Karpas-422 (cell line): ENCODE measurements around the gene GPC5. TPM values are rescaled to one million over a fixed set of nuclear protein-coding genes. Genes with fewer than 3 reads are reported as not detected.
"Not testable (repeated sequence)": the region's sequence is repeated elsewhere in the genome, so short reads cannot be mapped to it uniquely, and the experiment has no call there.

Experiments used
- DNase-seq: peaks from one replicate; pipeline ENCODE4 v3.0.0-alpha.2; 2015
- H2AFZ ChIP-seq: fragments of 200-600 bp; sonication (generic); 2 replicates; pipeline ENCODE4 v1.6.1; 2014; ENCODE audit warnings: antibody characterized with exemption, low read length, mixed read lengths
- H3K27ac ChIP-seq: fragments of 200-600 bp; sonication (generic); 2 replicates; pipeline ENCODE4 v1.5.1; 2014; ENCODE audit warnings: mild to moderate bottlenecking, low read length, moderate library complexity
- H3K27me3 ChIP-seq: fragments of 200-600 bp; sonication (generic); 2 replicates; pipeline ENCODE4 v1.6.1; 2014; ENCODE audit warnings: low read length, mixed read lengths
- H3K36me3 ChIP-seq: fragments of 200-600 bp; sonication (generic); 2 replicates; pipeline ENCODE4 v1.6.1; 2014; ENCODE audit warnings: low read length, mixed read lengths; ENCODE audit not compliant: insufficient read depth
- H3K4me1 ChIP-seq: fragments of 200-600 bp; sonication (generic); 2 replicates; pipeline ENCODE4 v1.6.1; 2014; ENCODE audit warnings: mild to moderate bottlenecking, low read length, mixed read lengths
- H3K4me2 ChIP-seq: fragments of 200-600 bp; sonication (generic); 2 replicates; pipeline ENCODE4 v1.6.1; 2014; ENCODE audit warnings: low read length, low read depth, mild to moderate bottlenecking; ENCODE audit not compliant: poor library complexity, severe bottlenecking
- H3K4me3 ChIP-seq: fragments of 200-600 bp; sonication (generic); 2 replicates; pipeline ENCODE4 v1.5.1; 2014; ENCODE audit warnings: mild to moderate bottlenecking, antibody characterized with exemption, low read length, mixed read lengths
- H3K79me2 ChIP-seq: fragments of 200-600 bp; sonication (generic); 2 replicates; pipeline ENCODE4 v1.6.1; 2014; ENCODE audit warnings: mild to moderate bottlenecking, low read length, mixed read lengths
- H3K9ac ChIP-seq: fragments of 200-600 bp; sonication (generic); 2 replicates; pipeline ENCODE4 v1.6.0; 2014; ENCODE audit warnings: low read length
- H3K9me2 ChIP-seq: fragments of 200-600 bp; sonication (generic), shearing (Covaris generic); replicated peaks from 2 replicates; pipeline ENCODE4 v1.6.0; 2014; ENCODE audit warnings: mild to moderate bottlenecking, low read length, moderate library complexity; ENCODE audit not compliant: insufficient read depth
- H3K9me3 ChIP-seq: fragments of 300-700, 200-600 bp; sonication (generic); 2 replicates; pipeline ENCODE4 v1.6.1; 2014; ENCODE audit warnings: low read length, mixed read lengths
- H4K20me1 ChIP-seq: fragments of 200-600 bp; sonication (generic); 2 replicates; pipeline ENCODE4 v1.6.1; 2014; ENCODE audit warnings: mild to moderate bottlenecking, antibody characterized with exemption, low read length, low read depth; ENCODE audit not compliant: insufficient read depth
- total RNA-seq: library from RNA; depleted of rRNA; stranded (reverse); fragments of >200 nt; shearing (Covaris generic); gene quantifications from 2 replicates; pipeline ENCODE4 v1.2.3, GENCODE V29; 2014; ENCODE audit warnings: low replicate concordance

The GPC5 gene
- total RNA-seq, 1 experiment from 2014 or later: not detected

DNA sequence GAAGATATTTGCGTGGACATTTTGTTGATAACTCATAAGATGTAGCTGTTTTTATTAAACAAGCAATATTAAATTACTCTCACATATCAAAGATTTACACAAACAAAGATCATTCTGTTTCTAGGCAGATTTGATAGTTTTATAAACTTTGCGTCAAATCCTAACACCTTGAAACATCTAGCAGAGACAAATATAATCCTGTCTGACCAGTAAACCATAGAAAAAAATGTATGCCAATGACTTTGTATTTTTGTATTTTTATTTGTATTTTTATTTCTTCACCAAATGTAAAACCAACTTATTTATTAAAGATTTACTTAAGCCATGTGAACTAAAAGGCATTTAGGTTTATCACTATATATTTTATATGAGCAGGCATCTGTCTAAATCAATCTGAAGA, 494.6 kb downstream of the GPC5 start:
- H3K27ac ChIP-seq: no peak overlapping the region
- H3K4me1 ChIP-seq: no peaks in the 10 kb centered on the region
- no peaks in the 10 kb centered on the region for H3K79me2 ChIP-seq
- H2AFZ ChIP-seq: no peak overlapping the region
- no peak overlapping the region for H3K4me3 ChIP-seq
- peaks cover 27% of the 10 kb centered on the region for H3K9me3 ChIP-seq
- no peaks in the 10 kb centered on the region for H3K36me3 ChIP-seq
- no peaks in the 10 kb centered on the region for H3K27me3 ChIP-seq
- no peak overlapping the region for H3K4me2 ChIP-seq
- no peak overlapping the region for H3K9ac ChIP-seq
- DNase-seq: no peak
- no peaks in the 10 kb centered on the region for H4K20me1 ChIP-seq
- H3K9me2 ChIP-seq: no peaks in the 10 kb centered on the region

DNA sequence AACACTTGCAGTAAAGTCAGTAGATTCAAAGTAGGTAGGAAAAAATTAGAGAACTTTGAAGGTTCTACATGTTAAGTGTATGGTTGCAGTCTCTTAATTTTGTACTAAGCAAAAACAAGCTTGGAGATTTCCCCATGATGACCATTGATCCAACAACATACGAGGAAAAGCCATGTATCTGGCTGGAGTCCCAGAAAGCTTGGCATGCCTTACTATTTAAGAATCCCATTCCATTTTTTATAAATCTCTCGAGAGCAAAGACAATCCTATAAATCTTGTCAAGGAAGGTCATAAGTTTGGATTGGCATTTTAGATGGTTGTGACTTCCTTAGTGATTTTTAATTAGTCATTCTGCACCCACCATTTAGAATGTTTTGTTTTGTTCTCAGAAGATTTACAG, 495.9 kb downstream of the GPC5 start:
- Histone ChIP-seq H3K4me2 (no peak overlapping the region), H2AFZ (no peak overlapping the region), H3K27me3 (no peaks in the 10 kb centered on the region), H3K79me2 (no peaks in the 10 kb centered on the region), H4K20me1 (no peaks in the 10 kb centered on the region), H3K9me3 (peaks cover 29% of the 10 kb centered on the region), H3K36me3 (no peaks in the 10 kb centered on the region), H3K27ac (no peak overlapping the region), H3K9me2 (no peaks in the 10 kb centered on the region), H3K4me1 (no peaks in the 10 kb centered on the region), H3K9ac (no peak overlapping the region), H3K4me3 (no peak overlapping the region)
- DNase-seq: no peak

DNA sequence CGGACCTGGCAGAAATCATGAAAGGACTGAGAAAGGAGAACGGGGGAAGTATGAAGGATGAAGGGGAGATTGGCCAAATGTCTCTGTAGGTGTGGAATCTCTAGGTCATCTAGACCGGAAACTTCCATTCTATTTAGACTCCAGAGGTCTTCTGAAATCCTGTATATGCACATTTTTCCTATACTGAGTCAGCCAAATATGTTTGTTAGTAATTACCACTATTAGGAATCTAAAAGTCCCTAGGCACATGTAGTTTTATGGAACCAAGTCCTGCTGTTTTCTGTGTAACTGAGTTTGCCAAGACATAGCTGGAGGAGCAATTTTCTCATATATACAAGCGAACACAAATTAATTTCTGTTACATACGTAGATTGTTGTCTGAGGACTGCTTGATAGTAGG, 498.1 kb downstream of the GPC5 start:
- Histone ChIP-seq H3K4me3 (no peak overlapping the region), H3K36me3 (no peaks in the 10 kb centered on the region), H3K4me1 (no peaks in the 10 kb centered on the region), H3K9ac (no peak overlapping the region), H3K79me2 (no peaks in the 10 kb centered on the region), H4K20me1 (no peaks in the 10 kb centered on the region), H3K4me2 (no peak overlapping the region), H2AFZ (no peak overlapping the region), H3K27ac (no peak overlapping the region), H3K9me3 (peaks cover 24% of the 10 kb centered on the region; the same call in 1 of the 2 replicates), H3K27me3 (no peaks in the 10 kb centered on the region), H3K9me2 (no peaks in the 10 kb centered on the region)
- no peak for DNase-seq

DNA sequence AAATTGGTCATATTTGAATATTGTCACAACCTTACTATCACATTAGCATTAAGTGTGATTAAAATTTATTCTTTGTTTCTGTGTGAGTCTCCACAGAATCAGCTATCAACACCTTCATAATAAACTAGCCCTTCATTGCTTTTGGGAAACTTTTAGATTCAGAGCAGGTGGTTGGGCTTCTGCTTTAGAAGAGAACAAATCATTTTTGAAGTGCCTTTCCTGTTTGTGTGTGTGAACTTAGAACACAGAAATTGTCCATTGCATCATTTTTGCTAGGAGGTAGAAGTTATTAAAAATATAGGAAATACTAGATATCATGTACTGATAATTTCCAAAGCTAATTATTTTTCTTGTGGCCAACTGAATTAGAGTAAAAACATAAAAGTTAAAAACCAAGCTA, 500.6 kb downstream of the GPC5 start:
- not testable (repeated sequence) for H3K4me3 ChIP-seq, H3K27me3 ChIP-seq, H3K4me1 ChIP-seq, H3K9me2 ChIP-seq, H4K20me1 ChIP-seq, H3K9ac ChIP-seq, DNase-seq, H3K27ac ChIP-seq, H2AFZ ChIP-seq, H3K79me2 ChIP-seq, H3K4me2 ChIP-seq, H3K36me3 ChIP-seq
- H3K9me3 ChIP-seq: peaks cover 19% of the 10 kb centered on the region; the same call in 1 of the 2 replicates

DNA sequence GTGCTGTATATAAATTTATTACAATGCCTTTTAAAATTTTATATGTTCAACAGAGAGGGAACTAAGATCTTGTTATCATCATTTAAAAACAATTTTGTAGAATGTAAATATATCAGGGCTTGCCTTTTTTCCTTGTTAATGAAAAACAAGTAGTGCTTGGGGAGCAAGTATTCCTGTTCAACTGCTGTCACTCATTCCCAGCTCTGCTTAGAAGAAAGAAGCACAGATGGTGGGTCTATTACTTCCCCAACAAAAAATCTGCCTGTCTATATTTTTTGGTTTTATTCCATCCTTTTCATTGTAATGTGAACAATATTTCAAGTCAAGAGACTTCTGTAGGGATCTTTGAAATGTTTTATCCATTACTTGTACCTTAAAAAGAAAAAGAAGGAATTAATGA, 503.9 kb downstream of the GPC5 start:
- H3K36me3 ChIP-seq: no peaks in the 10 kb centered on the region
- H3K4me3 ChIP-seq: no peak overlapping the region
- H3K9ac ChIP-seq: no peak overlapping the region
- no peaks in the 10 kb centered on the region for H3K27me3 ChIP-seq
- DNase-seq: no peak
- no peak overlapping the region for H2AFZ ChIP-seq
- no peak overlapping the region for H3K27ac ChIP-seq
- no peaks in the 10 kb centered on the region for H3K79me2 ChIP-seq
- no peaks in the 10 kb centered on the region for H3K9me2 ChIP-seq
- peaks cover 16% of the 10 kb centered on the region for H3K9me3 ChIP-seq
- H4K20me1 ChIP-seq: no peaks in the 10 kb centered on the region
- no peak overlapping the region for H3K4me2 ChIP-seq
- H3K4me1 ChIP-seq: no peaks in the 10 kb centered on the region

DNA sequence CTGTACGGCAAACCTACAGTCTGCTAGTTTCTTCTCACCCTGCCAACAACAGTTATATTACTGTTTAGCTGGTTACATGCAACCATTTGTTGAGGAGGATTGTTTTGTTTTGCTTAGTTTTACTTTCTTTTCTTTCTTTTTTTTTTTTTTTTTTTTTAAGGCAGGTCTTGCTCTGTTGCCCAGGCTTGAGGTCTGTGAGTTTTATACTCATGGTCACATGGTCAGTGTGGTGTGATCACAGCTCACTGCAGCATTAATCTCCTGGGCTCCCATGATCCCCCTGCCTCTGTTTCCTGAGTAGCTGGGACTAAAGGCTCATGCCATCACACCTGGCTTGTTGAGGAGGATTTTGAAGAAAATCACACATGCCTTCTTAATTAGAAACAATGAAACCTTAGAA, 505.6 kb downstream of the GPC5 start:
- no peak overlapping the region for H3K9ac ChIP-seq
- no peak overlapping the region for H3K4me2 ChIP-seq
- no peak overlapping the region for H2AFZ ChIP-seq
- H3K9me2 ChIP-seq: no peaks in the 10 kb centered on the region
- no peak for DNase-seq
- H3K27me3 ChIP-seq: no peaks in the 10 kb centered on the region
- H3K4me1 ChIP-seq: no peaks in the 10 kb centered on the region
- no peak overlapping the region for H3K4me3 ChIP-seq
- H3K27ac ChIP-seq: no peak overlapping the region
- H3K9me3 ChIP-seq: peaks cover 13% of the 10 kb centered on the region
- no peaks in the 10 kb centered on the region for H3K79me2 ChIP-seq
- no peaks in the 10 kb centered on the region for H4K20me1 ChIP-seq
- H3K36me3 ChIP-seq: no peaks in the 10 kb centered on the region

DNA sequence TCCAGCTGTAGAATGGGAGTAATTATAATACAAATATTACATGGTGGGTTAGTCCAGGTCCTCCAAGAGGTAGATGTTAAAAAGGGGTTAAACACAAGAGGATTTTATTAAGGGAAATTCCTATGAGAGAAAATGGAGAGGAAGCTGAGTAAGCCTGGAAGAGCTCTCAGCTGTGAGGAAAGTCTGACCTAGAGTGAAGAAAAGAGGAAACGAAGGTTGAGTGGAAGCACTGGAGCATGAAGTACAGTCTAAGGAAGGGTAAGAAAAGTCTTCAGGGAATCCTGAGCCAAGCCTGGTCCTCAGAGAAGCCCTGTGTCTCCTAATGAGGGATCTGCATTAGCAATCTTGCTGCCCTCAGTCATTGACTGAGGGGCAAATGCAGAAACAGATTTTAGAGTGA, 506.2 kb downstream of the GPC5 start:
- DNase-seq: no peak

DNA sequence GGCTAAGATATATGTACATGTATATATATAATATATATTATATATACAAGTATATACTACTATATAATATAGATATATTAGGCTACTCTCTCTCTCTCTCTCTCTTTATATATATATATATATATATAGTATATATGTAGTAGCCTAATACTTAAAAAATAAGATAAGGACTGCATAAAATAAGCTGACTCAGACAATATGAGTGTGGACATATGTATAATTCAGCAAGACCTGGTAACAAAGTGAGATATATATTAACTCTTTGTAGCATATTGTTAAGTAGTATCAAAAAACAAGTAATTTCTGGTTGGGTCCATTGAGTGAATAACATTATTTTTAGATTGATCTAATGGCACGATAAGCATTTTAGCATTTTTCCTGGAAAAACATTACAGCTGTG, 509.0 kb downstream of the GPC5 start:
- Histone ChIP-seq H3K79me2 (no peaks in the 10 kb centered on the region), H3K9ac (no peak overlapping the region), H3K4me2 (no peak overlapping the region), H3K27me3 (no peaks in the 10 kb centered on the region), H3K27ac (no peak overlapping the region), H4K20me1 (no peaks in the 10 kb centered on the region), H3K9me2 (no peaks in the 10 kb centered on the region), H3K9me3 (no peaks in the 10 kb centered on the region; the same call in none of the 2 replicates), H2AFZ (no peak overlapping the region), H3K36me3 (no peaks in the 10 kb centered on the region), H3K4me3 (no peak overlapping the region), H3K4me1 (no peaks in the 10 kb centered on the region)
- no peak for DNase-seq

More for the DNA sequence above, 506.2 kb downstream of the GPC5 start:
- H3K79me2 ChIP-seq: no peaks in the 10 kb centered on the region
- H3K4me1 ChIP-seq: no peaks in the 10 kb centered on the region
- H3K27ac ChIP-seq: no peak overlapping the region
- H3K36me3 ChIP-seq: no peaks in the 10 kb centered on the region
- H3K4me2 ChIP-seq: no peak overlapping the region
- H3K9ac ChIP-seq: no peak overlapping the region
- H3K9me3 ChIP-seq: peaks cover 10% of the 10 kb centered on the region
- H4K20me1 ChIP-seq: no peaks in the 10 kb centered on the region
- no peak overlapping the region for H2AFZ ChIP-seq
- H3K4me3 ChIP-seq: no peak overlapping the region
- no peaks in the 10 kb centered on the region for H3K27me3 ChIP-seq
- H3K9me2 ChIP-seq: no peaks in the 10 kb centered on the region

DNA sequence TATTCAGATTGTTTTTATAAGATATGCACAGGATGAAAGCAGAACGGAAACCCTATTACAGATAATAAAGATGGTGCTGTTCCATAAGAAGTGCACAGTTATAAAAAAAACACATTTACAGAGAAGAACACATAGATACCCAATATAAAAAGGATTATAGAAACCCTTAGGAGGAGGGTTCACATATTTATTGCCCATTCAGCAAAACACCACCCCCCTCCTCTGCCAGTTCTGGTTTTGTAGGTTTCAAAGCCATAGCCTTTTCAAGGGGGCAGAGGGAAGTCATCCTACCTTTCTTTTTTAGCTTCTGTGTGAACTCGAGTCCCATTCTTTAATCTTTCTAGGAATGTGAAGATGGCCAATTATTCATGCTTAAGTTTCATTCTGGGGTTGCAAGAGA, 511.2 kb downstream of the GPC5 start:
- Histone ChIP-seq H3K27me3 (no peaks in the 10 kb centered on the region), H2AFZ (no peak overlapping the region), H3K4me1 (no peaks in the 10 kb centered on the region)

More for the DNA sequence above, 511.2 kb downstream of the GPC5 start:
- H3K36me3 ChIP-seq: no peaks in the 10 kb centered on the region
- no peak for DNase-seq
- no peak overlapping the region for H3K9ac ChIP-seq
- H4K20me1 ChIP-seq: no peaks in the 10 kb centered on the region
- no peak overlapping the region for H3K4me3 ChIP-seq
- H3K27ac ChIP-seq: no peak overlapping the region
- H3K4me2 ChIP-seq: no peak overlapping the region
- no peaks in the 10 kb centered on the region; the same call in none of the 2 replicates for H3K9me3 ChIP-seq
- no peaks in the 10 kb centered on the region for H3K79me2 ChIP-seq
- no peaks in the 10 kb centered on the region for H3K9me2 ChIP-seq
